HCT116 (cell line): ENCODE data around the gene CNTN5. TPM values are rescaled to one million over a fixed set of nuclear protein-coding genes. Genes with fewer than 3 reads are reported as not detected.

ENCODE experiments used
- ATAC-seq: fragments of 200-7000 bp; cut with Tn5 transposase; 2 replicates; pipeline ENCODE4 v1.9.1; 2020; ENCODE audit warnings: mild to moderate bottlenecking, moderate library complexity
- BruUV-seq: library from RNA; stranded (reverse); fragments of 400-500 nt; replicated peaks from 2 replicates; lab custom pipeline; 2021; lab: Mats Ljungman, UMichigan
- CTCF ChIA-PET: fragments of 300-600 bp; sonication (Branson Sonifier 250); formaldehyde crosslinking; loops from one replicate; lab custom pipeline; 2021; ENCODE audit warnings: antibody characterized with exemption; lab: Charles Lee
- POLR2A ChIA-PET: fragments of 300-600, 350-600 bp; sonication (Branson Sonifier 250); formaldehyde crosslinking; loops from one replicate; lab custom pipeline; 2021; ENCODE audit warnings: antibody characterized with exemption; lab: Charles Lee
- RAD21 ChIA-PET, 2 experiments: fragments of 300-600 bp; sonication (Branson Sonifier 250); formaldehyde crosslinking; loops; one replicate each; lab custom pipeline; 2023; ENCODE audit warnings: low total read pairs in 2 of 2; ENCODE audit not compliant: uncharacterized antibody in 2 of 2, unreplicated experiment in 2 of 2, low non-redundant PET in 1 of 2; lab: Charles Lee
- DNase-seq: peaks from one replicate; pipeline ENCODE4 v3.0.0-alpha.2; 2010; ENCODE audit warnings: low read depth, low spot score
- H2AFZ ChIP-seq: fragments of 200-600 bp; shearing (Covaris generic), sonication (generic); 2 replicates; pipeline ENCODE4 v1.6.1; 2017; ENCODE audit warnings: low read depth, mixed run types, mixed read lengths, antibody characterized with exemption, low read length; ENCODE audit not compliant: poor library complexity, severe bottlenecking
- H3K27ac ChIP-seq: 2 replicates; pipeline ENCODE4 v1.5.1; 2012; ENCODE audit warnings: low read depth, low read length
- H3K27me3 ChIP-seq: fragments of 200-600 bp; sonication (generic); 2 replicates; pipeline ENCODE4 v1.6.1; 2016; ENCODE audit warnings: mixed run types, low read length, mixed read lengths; ENCODE audit not compliant: insufficient read depth
- H3K36me3 ChIP-seq, 2 experiments: fragments of 200-500 bp in 1 of 2; fragments of 200-600 bp in 1 of 2; sonication (Bioruptor generic) in 1 of 2; sonication (generic) in 1 of 2; 2 replicates each; pipeline versions ENCODE4 v1.5.1 to v1.6.1; 2014 to 2016; ENCODE audit warnings: low read length in 2 of 2, inconsistent platforms in 1 of 2, mixed read lengths in 1 of 2, mixed run types in 1 of 2; ENCODE audit not compliant: insufficient read depth in 2 of 2, control insufficient read depth in 1 of 2
- H3K4me1 ChIP-seq, 2 experiments: fragments of 200-600 bp in 1 of 2; sonication (generic) in 1 of 2; 2 replicates each; pipeline versions ENCODE4 v1.5.1 to v1.6.1; 2012 to 2017; ENCODE audit warnings: low read length in 2 of 2, inconsistent platforms in 1 of 2, mild to moderate bottlenecking in 1 of 2, mixed read lengths in 1 of 2, mixed run types in 1 of 2, moderate library complexity in 1 of 2; ENCODE audit not compliant: insufficient read depth in 2 of 2, control insufficient read depth in 1 of 2
- H3K4me2 ChIP-seq: fragments of 200-600 bp; sonication (generic); 2 replicates; pipeline ENCODE4 v1.6.1; 2017; ENCODE audit warnings: mixed run types, low read length, mixed read lengths
- H3K4me3 ChIP-seq, 2 experiments: fragments of 200-600 bp in 1 of 2; sonication (generic) in 1 of 2; replicated peaks in 1 of 2; 2 replicates each; pipeline ENCODE4 v1.5.1; 2011 to 2016; ENCODE audit warnings: low read length in 2 of 2, control low read depth in 1 of 2, low read depth in 1 of 2, mild to moderate bottlenecking in 1 of 2, mixed read lengths in 1 of 2, mixed run types in 1 of 2
- H3K79me2 ChIP-seq: fragments of 200-600 bp; sonication (generic); 2 replicates; pipeline ENCODE4 v1.6.1; 2017; ENCODE audit warnings: mild to moderate bottlenecking, mixed run types, low read length, moderate library complexity, mixed read lengths; ENCODE audit not compliant: insufficient read depth
- H3K9ac ChIP-seq: fragments of 200-600 bp; sonication (generic); 2 replicates; pipeline ENCODE4 v1.6.1; 2016; ENCODE audit warnings: low read length, mixed read lengths
- H3K9me2 ChIP-seq: fragments of 200-600 bp; sonication (generic), shearing (Covaris generic); 2 replicates; pipeline ENCODE4 v1.6.1; 2017; ENCODE audit warnings: mixed run types, mild to moderate bottlenecking, moderate library complexity; ENCODE audit not compliant: insufficient read depth
- H3K9me3 ChIP-seq, 2 experiments: fragments of 200-500 bp in 1 of 2; fragments of 200-600 bp in 1 of 2; sonication (Bioruptor generic) in 1 of 2; sonication (generic) in 1 of 2; 2 replicates each; pipeline ENCODE4 v1.6.1; 2014 to 2017; ENCODE audit warnings: low read length in 2 of 2, mixed read lengths in 2 of 2, inconsistent platforms in 1 of 2, low read depth in 1 of 2, mild to moderate bottlenecking in 1 of 2, mixed run types in 1 of 2, moderate library complexity in 1 of 2; ENCODE audit not compliant: control insufficient read depth in 1 of 2, insufficient read depth in 1 of 2
- H4K20me1 ChIP-seq: fragments of 200-600 bp; sonication (generic), shearing (Covaris generic); 2 replicates; pipeline ENCODE4 v1.6.1; 2017; ENCODE audit warnings: mixed run types, mild to moderate bottlenecking, moderate library complexity; ENCODE audit not compliant: insufficient read depth
- CBX3 ChIP-seq: IDR thresholded peaks from 2 replicates; pipeline ENCODE4 v1.6.1; 2012; ENCODE audit warnings: low read depth
- CEBPB ChIP-seq: IDR thresholded peaks from 2 replicates; pipeline ENCODE4 v1.6.1; 2012; ENCODE audit warnings: low read depth
- CTCF ChIP-seq, 3 experiments: fragments of 200-600 bp in 1 of 3; sonication (generic) in 1 of 3; IDR thresholded peaks in 2 of 3; conservative IDR thresholded peaks in 1 of 3; 2 replicates each; pipeline ENCODE4 v1.5.1; 2012 to 2017; ENCODE audit warnings: low read depth in 2 of 3, low read length in 2 of 3, antibody characterized with exemption in 1 of 3, borderline replicate concordance in 1 of 3, control low read depth in 1 of 3, mild to moderate bottlenecking in 1 of 3, mixed read lengths in 1 of 3, mixed run types in 1 of 3, moderate library complexity in 1 of 3; ENCODE audit not compliant: insufficient read depth in 1 of 3
- EGR1 ChIP-seq: IDR thresholded peaks from 2 replicates; pipeline ENCODE4 v1.6.1; 2012; ENCODE audit warnings: low read depth
- ELF1 ChIP-seq: IDR thresholded peaks from 2 replicates; pipeline ENCODE4 v1.6.1; 2012; ENCODE audit warnings: low read depth, borderline replicate concordance
- EZH2phosphoT487 ChIP-seq: fragments of 200-600 bp; IDR thresholded peaks from 2 replicates; pipeline ENCODE4 v1.6.1; 2018; ENCODE audit warnings: antibody characterized with exemption, borderline replicate concordance
- JUND ChIP-seq: IDR thresholded peaks from 2 replicates; pipeline ENCODE4 v1.6.1; 2012
- MAX ChIP-seq: IDR thresholded peaks from 2 replicates; pipeline ENCODE4 v1.6.1; 2012
- POLR2A ChIP-seq: IDR thresholded peaks from 2 replicates; pipeline ENCODE4 v1.7.0; 2011; ENCODE audit warnings: borderline replicate concordance; ENCODE audit not compliant: insufficient read depth, insufficient read length; ENCODE audit errors: extremely low read depth
- POLR2AphosphoS5 ChIP-seq: IDR thresholded peaks from 2 replicates; pipeline ENCODE4 v1.6.1; 2011; ENCODE audit warnings: mild to moderate bottlenecking, low read depth, low read length, moderate library complexity
- RAD21 ChIP-seq: IDR thresholded peaks from 2 replicates; pipeline ENCODE4 v1.6.1; 2012; ENCODE audit warnings: low read depth, mild to moderate bottlenecking
- REST ChIP-seq: IDR thresholded peaks from 2 replicates; pipeline ENCODE4 v1.6.1; 2012; ENCODE audit warnings: low read depth
- SIN3A ChIP-seq: IDR thresholded peaks from 2 replicates; pipeline ENCODE4 v1.6.1; 2012; ENCODE audit warnings: low read depth
- SP1 ChIP-seq: IDR thresholded peaks from 2 replicates; pipeline ENCODE4 v1.6.1; 2012; ENCODE audit warnings: low read depth
- SRF ChIP-seq: IDR thresholded peaks from 2 replicates; pipeline ENCODE4 v1.6.1; 2012; ENCODE audit warnings: low read depth
- TCF7L2 ChIP-seq: IDR thresholded peaks from 2 replicates; pipeline ENCODE4 v1.7.0; 2011; ENCODE audit warnings: borderline replicate concordance, inconsistent platforms; ENCODE audit not compliant: insufficient read depth, insufficient read length; ENCODE audit errors: extremely low read depth
- YY1 ChIP-seq: IDR thresholded peaks from 2 replicates; pipeline ENCODE4 v1.6.1; 2011; ENCODE audit warnings: low read length, low read depth, moderate library complexity, mild to moderate bottlenecking; ENCODE audit not compliant: insufficient replicate concordance; ENCODE audit errors: extremely low read depth
- ZBTB33 ChIP-seq: IDR thresholded peaks from 2 replicates; pipeline ENCODE4 v1.6.1; 2011; ENCODE audit warnings: mild to moderate bottlenecking, low read length, moderate library complexity; ENCODE audit not compliant: insufficient replicate concordance; ENCODE audit errors: extremely low read depth
- ZFX ChIP-seq: fragments of 450-650 bp; IDR thresholded peaks from 2 replicates; pipeline ENCODE4 v1.6.1; 2017
- ZNF274 ChIP-seq: fragments of 200-500 bp; sonication (Bioruptor generic); IDR thresholded peaks from 2 replicates; pipeline ENCODE4 v1.6.1; 2014; ENCODE audit warnings: mild to moderate bottlenecking, low read depth, low read length, inconsistent platforms
- intact Hi-C: fragments of 100-400 bp; cut with micrococcal nuclease; formaldehyde crosslinking; loops from 2 replicates; pipeline ENCODE4 v1.10.0; 2022
- total RNA-seq: library from RNA; stranded (reverse); gene quantifications from one replicate; pipeline ENCODE4 v1.2.1, GENCODE V29; 2021; ENCODE audit not compliant: unreplicated experiment

The CNTN5 gene
- total RNA-seq, 1 experiment from 2014 or later, result not detected

- BruUV-seq, result no TSS peak
- Histone ChIP-seq H3K79me2 (no peaks in the 10 kb centered on the region), H3K36me3 (no peaks in the 10 kb centered on the region), H3K9me3 (peaks cover 0 to 6% of the 10 kb centered on the region in 2 experiments; a peak in 2 of 4 replicates), H2AFZ (no peak overlapping the region), H3K4me2 (no peak overlapping the region), H4K20me1 (no peaks in the 10 kb centered on the region), H3K4me1 (no peaks in the 10 kb centered on the region), H3K27me3 (no peaks in the 10 kb centered on the region), H3K27ac (no peak overlapping the region), H3K4me3 (no peak overlapping the region), H3K9ac (no peak overlapping the region), H3K9me2 (no peaks in the 10 kb centered on the region)
- no peak for TF ChIP-seq REST
- TF ChIP-seq ZBTB33, result no peak
- no peak for TF ChIP-seq YY1
- no peak for TF ChIP-seq ZFX
- TF ChIP-seq POLR2AphosphoS5, result no peak
- no peak for TF ChIP-seq ZNF274
- TF ChIP-seq EGR1, result no peak
- TF ChIP-seq CTCF (IDR thresholded peaks at IDR 0.05 in 2 of 3, conservative IDR thresholded peaks at IDR 0.05 in 1 of 3; ENCODE audit: borderline replicate concordance in 1 of 3, insufficient read depth in 1 of 3, low read depth in 2 of 3, low read length in 2 of 3), result no peak
- TF ChIP-seq ELF1, result no peak
- no peak for TF ChIP-seq CBX3
- TF ChIP-seq CEBPB, result no peak
- TF ChIP-seq MAX, result no peak
- TF ChIP-seq SIN3A, result no peak
- no peak for TF ChIP-seq SRF
- TF ChIP-seq SP1, result no peak
- no peak for TF ChIP-seq RAD21
- no peak for TF ChIP-seq TCF7L2
- TF ChIP-seq JUND, result no peak
- TF ChIP-seq POLR2A, result no peak
- no peak for TF ChIP-seq EZH2phosphoT487
- ATAC-seq (no peak), DNase-seq (no peak)
- ChIA-PET CTCF (no interaction called here), RAD21 (no interaction called here), POLR2A (no interaction called here)
- intact Hi-C loops, result no loop called here
These were observed 775.2 kb downstream of the CNTN5 start for GRCh38 chr11:99795999-99796398.
